Inflammatory macrophage (primary cell): ENCODE measurements around the gene NUP155.
"Not testable (repeated sequence)": the region's sequence is repeated elsewhere in the genome, so short reads cannot be mapped to it uniquely, and the experiment has no call there.

Source experiments
- DNase-seq, 2 donors: peaks; one replicate each; pipeline ENCODE4 v3.0.0-alpha.2; 2020 to 2022
- total RNA-seq, 18 experiments: gene quantifications; one replicate each; lab custom pipeline; 2026; ENCODE audit warnings: mixed read lengths in 6 of 18, inconsistent platforms in 2 of 18; lab: John Stamatoyannopoulos, UW

The NUP155 gene
- total RNA-seq, result 18.5 to 86.8 (median 63.4) reads per million in 18 experiments

GRCh38 chr5:37370864-37371726 lies at the start of gene NUP155:
NUP155 (minus strand) TSS chr5:37371106; CDS start chr5:37370977, 129 bp downstream.
- peak; percentile 91 to 93 for DNase-seq

- no peak for DNase-seq
These were observed 46.4 kb upstream of the NUP155 start for GRCh38 chr5:37417347-37417746.

- not testable (repeated sequence) for DNase-seq
These were observed 44.5 kb upstream of the NUP155 start for GRCh38 chr5:37415456-37415855.

- no peak for DNase-seq
These were observed 41.6 kb upstream of the NUP155 start for GRCh38 chr5:37412515-37412914.

- DNase-seq, result no peak
These were observed 29.6 kb upstream of the NUP155 start for GRCh38 chr5:37400501-37400900.

GRCh38 chr5:37396352-37396751 lies 25.4 kb upstream of the NUP155 start:
- DNase-seq, result peak in 1 of 2 donors; percentile 34

GRCh38 chr5:37391591-37391990 lies 20.7 kb upstream of the NUP155 start:
- peak; percentile 27 to 70 for DNase-seq

GRCh38 chr5:37379100-37379628 lies 8.3 kb upstream of the NUP155 start, which contains the start of gene WDR70:
WDR70 (plus strand) TSS chr5:37379318; CDS start chr5:37379368, 50 bp downstream.
- DNase-seq, result peak; percentile 96 to 97

- not testable (repeated sequence) for DNase-seq
These were observed 7.2 kb upstream of the NUP155 start for GRCh38 chr5:37378066-37378465.

GRCh38 chr5:37375091-37375490 lies 4.2 kb upstream of the NUP155 start:
- DNase-seq, result no peak

GRCh38 chr5:37370550-37370863 lies 399 bp downstream of the NUP155 start:
- DNase-seq, result no peak

- DNase-seq, result no peak
These were observed 15.7 kb downstream of the NUP155 start for GRCh38 chr5:37355161-37355560.

- DNase-seq, result not testable (repeated sequence)
These were observed 28.2 kb downstream of the NUP155 start for GRCh38 chr5:37342741-37343140.

GRCh38 chr5:37334754-37335153 lies 36.2 kb downstream of the NUP155 start:
- DNase-seq, result not testable (repeated sequence)

GRCh38 chr5:37326536-37326935 lies 44.4 kb downstream of the NUP155 start:
- DNase-seq, result no peak

- no peak for DNase-seq
These were observed 47.3 kb downstream of the NUP155 start for GRCh38 chr5:37323607-37324006.

GRCh38 chr5:37319037-37319782 lies 51.7 kb downstream of the NUP155 start:
- DNase-seq, result no peak

- peak in 1 of 2 donors; percentile 28 for DNase-seq
These were observed 54.9 kb downstream of the NUP155 start for GRCh38 chr5:37316027-37316426.

GRCh38 chr5:37310360-37310759 lies 60.5 kb downstream of the NUP155 start:
- no peak for DNase-seq

- no peak for DNase-seq
These were observed 62.1 kb downstream of the NUP155 start for GRCh38 chr5:37308793-37309192.

- DNase-seq, result no peak
These were observed 66.0 kb downstream of the NUP155 start for GRCh38 chr5:37304888-37305287.

GRCh38 chr5:37296313-37296712 lies 74.6 kb downstream of the NUP155 start:
- DNase-seq, result not testable (repeated sequence)

- no peak for DNase-seq
These were observed 87.6 kb downstream of the NUP155 start for GRCh38 chr5:37283214-37283820.
